Measurements from ENCODE around the gene B3GAT2. TPM values are rescaled to one million over a fixed set of nuclear protein-coding genes. Genes with fewer than 3 reads are reported as not detected.

B3GAT2 gene
- total RNA-seq, 1 experiment from 2014 or later: 0.22 TPM

DNA sequence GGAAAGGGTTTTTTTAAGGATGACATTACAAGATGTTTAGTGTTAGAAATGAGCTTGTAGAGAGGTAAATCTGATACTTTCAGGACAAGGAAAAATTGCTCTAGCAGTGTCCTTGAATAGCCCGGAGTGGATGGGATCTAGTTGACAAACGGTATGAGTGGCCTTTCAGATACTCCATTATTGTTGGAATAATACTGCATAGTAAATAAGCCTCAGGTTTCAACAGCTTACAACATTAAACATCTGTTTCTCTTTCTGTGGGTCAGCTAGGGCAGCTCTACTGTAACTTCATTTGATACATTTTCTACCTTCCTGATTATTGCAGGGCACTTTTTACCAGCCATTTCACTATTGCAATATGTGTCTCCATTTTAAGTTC lies 118.0 kb downstream of the B3GAT2 start:
- no peak for DNase-seq
- Histone ChIP-seq H2BK20ac (ENCODE audit: low read depth, low read length, poor library complexity, severe bottlenecking) (no peak overlapping the region), H3K27ac (ENCODE audit: insufficient read length, low read depth, low read length) (no peak overlapping the region), H3K23me2 (ENCODE audit: insufficient read length, low read depth, low read length, poor library complexity, severe bottlenecking) (no peaks in the 10 kb centered on the region), H3K9me3 (ENCODE audit: control insufficient read depth, low read depth, low read length) (no peaks in the 10 kb centered on the region), H3K14ac (ENCODE audit: insufficient read depth, low read length) (no peak overlapping the region), H4K91ac (ENCODE audit: insufficient read length, low read depth, low read length) (no peak overlapping the region), H3K4ac (ENCODE audit: low read depth, low read length) (no peak overlapping the region), H3K4me2 (ENCODE audit: insufficient read depth, insufficient read length, low read length) (no peak overlapping the region), H2BK12ac (ENCODE audit: insufficient read length, low read depth, low read length) (no peak overlapping the region), H4K20me1 (ENCODE audit: control insufficient read depth, insufficient read depth, insufficient read length) (no peaks in the 10 kb centered on the region), H3K79me1 (ENCODE audit: insufficient read depth, low read depth, low read length, poor library complexity, severe bottlenecking) (no peaks in the 10 kb centered on the region), H2BK5ac (ENCODE audit: insufficient read length, low read length) (no peak overlapping the region), H4K8ac (replicated peaks; ENCODE audit: insufficient read length, low read depth, low read length) (no peak overlapping the region), H3K27me3 (ENCODE audit: insufficient read depth, low read length) (no peaks in the 10 kb centered on the region), H2BK120ac (ENCODE audit: low read depth, low read length, poor library complexity, severe bottlenecking) (no peak overlapping the region), H3K4me1 (ENCODE audit: insufficient read depth, low read length) (no peaks in the 10 kb centered on the region), H3K79me2 (ENCODE audit: insufficient read depth, low read length) (no peaks in the 10 kb centered on the region), H3K9ac (ENCODE audit: extremely low read depth, insufficient read length, low read length) (no peak overlapping the region), H3K23ac (ENCODE audit: insufficient read length, low read depth, low read length) (no peak overlapping the region), H3T11ph (ENCODE audit: low read length) (no peak overlapping the region), H3K18ac (ENCODE audit: insufficient read length, low read depth, low read length) (no peak overlapping the region), H4K5ac (ENCODE audit: insufficient read length, low read depth, low read length) (no peak overlapping the region), H2BK15ac (ENCODE audit: low read depth, low read length) (no peak overlapping the region), H2AK5ac (ENCODE audit: insufficient read length, low read length) (no peak overlapping the region), H2AFZ (ENCODE audit: low read length) (no peak overlapping the region), H3K56ac (ENCODE audit: insufficient read length, low read depth, low read length) (no peak overlapping the region)
- Mint-ChIP-seq H3K36me3 (ENCODE audit: insufficient read depth in 1 of 3, low read depth in 3 of 3) (peaks cover 0 to 1% (median 0%) of the 10 kb centered on the region in 3 experiments; a peak in 1 of 7 replicates), H3K4me3 (no peak overlapping the region), H3K9me3 (no peaks in the 10 kb centered on the region), H3K4me1 (peaks cover 6% of the 10 kb centered on the region in 2 experiments; a peak in 1 of 4 replicates), H3K27me3 (ENCODE audit: low read depth) (no peaks in the 10 kb centered on the region), H3K27ac (peak overlapping the region in 1 of 3 experiments; percentile 12; a peak in 1 of 7 replicates)
- WGBS (ENCODE audit: extremely low coverage, insufficient read length, low lambda C conversion rate): no CpG with 5 or more reads among the region's 2 CpGs
- TF ChIP-seq, protein P1, sequence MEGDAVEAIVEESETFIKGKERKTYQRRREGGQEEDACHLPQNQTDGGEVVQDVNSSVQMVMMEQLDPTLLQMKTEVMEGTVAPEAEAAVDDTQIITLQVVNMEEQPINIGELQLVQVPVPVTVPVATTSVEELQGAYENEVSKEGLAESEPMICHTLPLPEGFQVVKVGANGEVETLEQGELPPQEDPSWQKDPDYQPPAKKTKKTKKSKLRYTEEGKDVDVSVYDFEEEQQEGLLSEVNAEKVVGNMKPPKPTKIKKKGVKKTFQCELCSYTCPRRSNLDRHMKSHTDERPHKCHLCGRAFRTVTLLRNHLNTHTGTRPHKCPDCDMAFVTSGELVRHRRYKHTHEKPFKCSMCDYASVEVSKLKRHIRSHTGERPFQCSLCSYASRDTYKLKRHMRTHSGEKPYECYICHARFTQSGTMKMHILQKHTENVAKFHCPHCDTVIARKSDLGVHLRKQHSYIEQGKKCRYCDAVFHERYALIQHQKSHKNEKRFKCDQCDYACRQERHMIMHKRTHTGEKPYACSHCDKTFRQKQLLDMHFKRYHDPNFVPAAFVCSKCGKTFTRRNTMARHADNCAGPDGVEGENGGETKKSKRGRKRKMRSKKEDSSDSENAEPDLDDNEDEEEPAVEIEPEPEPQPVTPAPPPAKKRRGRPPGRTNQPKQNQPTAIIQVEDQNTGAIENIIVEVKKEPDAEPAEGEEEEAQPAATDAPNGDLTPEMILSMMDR (conservative IDR thresholded peaks at IDR 0.05): no peak

All from H9 (cell line).